ENCODE measurements around the gene KCNN3.

The KCNN3 gene

GRCh38 chr1:154741741-154742495, 128.2 kb downstream of the KCNN3 start:
- Histone ChIP-seq H2AFZ (ENCODE audit: low read depth, low read length) (no peak overlapping the region), H3K4me1 (ENCODE audit: insufficient read depth, low read length) (peaks cover 16% of the 10 kb centered on the region), H3K4me3 (ENCODE audit: low read length) (no peak overlapping the region), H3K27me3 (ENCODE audit: insufficient read depth, low read length) (no peaks in the 10 kb centered on the region), H3K9me3 (ENCODE audit: low read length) (no peaks in the 10 kb centered on the region), H3K36me3 (ENCODE audit: insufficient read depth, low read length) (no peaks in the 10 kb centered on the region)

GRCh38 chr1:154741327-154741726, 128.8 kb downstream of the KCNN3 start:
- Histone ChIP-seq H3K4me1 (ENCODE audit: insufficient read depth, low read length) (peaks cover 13% of the 10 kb centered on the region), H3K4me3 (ENCODE audit: low read length) (no peak overlapping the region), H3K36me3 (ENCODE audit: insufficient read depth, low read length) (no peaks in the 10 kb centered on the region), H2AFZ (ENCODE audit: low read depth, low read length) (no peak overlapping the region), H3K27me3 (ENCODE audit: insufficient read depth, low read length) (no peaks in the 10 kb centered on the region), H3K9me3 (ENCODE audit: low read length) (no peaks in the 10 kb centered on the region)

DNA sequence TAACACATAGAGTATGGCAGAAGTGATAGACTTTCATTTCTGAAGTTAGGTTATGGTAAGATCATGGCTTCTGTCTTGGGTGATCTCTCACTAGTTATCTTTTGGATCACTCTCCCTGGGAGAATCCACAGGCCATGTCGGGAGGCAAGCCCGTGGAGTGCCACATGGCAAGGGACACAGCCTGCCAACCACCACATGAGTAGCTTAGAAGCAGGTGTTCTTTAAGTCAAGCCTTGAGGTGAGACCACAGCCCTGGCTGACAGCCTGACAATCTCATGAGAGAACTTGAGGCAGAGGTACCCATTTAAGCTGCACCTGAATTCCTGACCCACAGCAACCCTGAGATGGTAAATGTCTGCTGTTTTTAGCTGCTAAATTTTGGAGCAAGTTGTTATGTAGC, 130.4 kb downstream of the KCNN3 start:
- no peak overlapping the region for H2AFZ ChIP-seq (ENCODE audit: low read depth, low read length)
- no peaks in the 10 kb centered on the region for H3K36me3 ChIP-seq (ENCODE audit: insufficient read depth, low read length)
- H3K27me3 ChIP-seq (ENCODE audit: insufficient read depth, low read length) = no peaks in the 10 kb centered on the region
- H3K4me1 ChIP-seq (ENCODE audit: insufficient read depth, low read length) = peaks cover 14% of the 10 kb centered on the region
- H3K4me3 ChIP-seq (ENCODE audit: low read length) = no peak overlapping the region
- no peaks in the 10 kb centered on the region for H3K9me3 ChIP-seq (ENCODE audit: low read length)

GRCh38 chr1:154736841-154737240, 133.2 kb downstream of the KCNN3 start:
- H3K27me3 ChIP-seq (ENCODE audit: insufficient read depth, low read length) = no peaks in the 10 kb centered on the region
- H3K4me3 ChIP-seq (ENCODE audit: low read length) = no peak overlapping the region
- no peak overlapping the region for H2AFZ ChIP-seq (ENCODE audit: low read depth, low read length)
- H3K4me1 ChIP-seq (ENCODE audit: insufficient read depth, low read length) = peaks cover 8% of the 10 kb centered on the region
- H3K36me3 ChIP-seq (ENCODE audit: insufficient read depth, low read length) = no peaks in the 10 kb centered on the region
- H3K9me3 ChIP-seq (ENCODE audit: low read length) = no peaks in the 10 kb centered on the region

DNA sequence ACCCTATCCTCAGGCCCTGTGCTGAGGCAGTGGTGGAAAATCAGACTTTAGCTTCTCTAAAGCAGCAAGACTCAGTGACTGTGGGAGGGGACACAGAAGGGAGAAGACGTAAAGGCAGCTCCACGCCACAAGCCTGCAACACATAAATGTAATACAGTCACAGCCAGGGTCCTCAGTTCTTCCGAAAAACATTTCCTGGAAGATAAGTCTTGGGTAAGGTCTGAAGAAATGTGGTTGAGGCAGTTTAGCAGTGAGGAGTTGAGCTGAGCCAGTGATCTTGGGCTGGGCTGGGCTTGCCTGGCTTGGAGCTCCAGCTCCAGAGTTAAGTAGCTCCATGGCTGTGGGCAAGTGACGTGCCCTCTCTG, 134.3 kb downstream of the KCNN3 start:
- Histone ChIP-seq H3K9me3 (ENCODE audit: low read length) (no peaks in the 10 kb centered on the region), H2AFZ (ENCODE audit: low read depth, low read length) (no peak overlapping the region), H3K4me1 (ENCODE audit: insufficient read depth, low read length) (peaks cover 14% of the 10 kb centered on the region), H3K27me3 (ENCODE audit: insufficient read depth, low read length) (no peaks in the 10 kb centered on the region), H3K4me3 (ENCODE audit: low read length) (no peak overlapping the region), H3K36me3 (ENCODE audit: insufficient read depth, low read length) (no peaks in the 10 kb centered on the region)

DNA sequence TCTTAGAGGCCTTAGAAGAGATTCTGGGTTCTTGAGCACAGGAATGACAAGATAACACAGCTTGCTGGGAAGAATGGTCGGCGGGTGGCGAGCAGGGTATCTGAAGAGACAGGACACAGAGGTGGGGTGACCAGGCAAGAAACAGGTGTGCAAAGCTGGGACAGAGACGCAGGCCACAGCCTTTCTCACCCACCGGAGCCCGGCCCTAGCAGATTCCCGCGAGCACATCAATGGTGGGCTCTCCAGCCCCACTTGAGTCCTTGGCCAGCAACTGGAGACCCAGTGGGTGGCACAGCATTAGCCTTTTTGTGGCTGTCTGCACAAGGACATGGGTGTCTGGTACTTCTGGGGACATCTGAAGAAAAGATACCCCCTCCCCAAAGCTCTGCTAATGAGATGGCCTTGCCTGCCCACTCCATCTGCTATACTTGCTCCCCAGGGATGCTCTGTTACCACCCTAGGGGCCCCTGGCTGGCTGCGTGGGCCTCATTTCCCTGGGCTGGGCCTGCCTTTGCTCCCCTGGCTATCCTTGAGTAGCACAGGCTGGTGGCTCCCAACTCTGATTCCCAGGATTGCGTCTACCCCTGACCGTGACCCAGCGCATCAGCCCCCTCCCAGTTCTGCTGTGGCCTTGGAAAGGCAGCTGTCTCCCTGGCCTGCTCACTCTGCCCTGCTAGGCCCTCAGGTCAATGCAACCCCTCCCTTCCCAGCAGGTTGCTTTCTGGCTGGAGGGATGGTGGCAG, 134.8 kb downstream of the KCNN3 start:
- Histone ChIP-seq H3K36me3 (ENCODE audit: insufficient read depth, low read length) (no peaks in the 10 kb centered on the region), H3K4me3 (ENCODE audit: low read length) (no peak overlapping the region), H3K27me3 (ENCODE audit: insufficient read depth, low read length) (no peaks in the 10 kb centered on the region), H3K4me1 (ENCODE audit: insufficient read depth, low read length) (peaks cover 18% of the 10 kb centered on the region), H2AFZ (ENCODE audit: low read depth, low read length) (no peak overlapping the region), H3K9me3 (ENCODE audit: low read length) (no peaks in the 10 kb centered on the region)

- H3K9me3 ChIP-seq (ENCODE audit: low read length) = no peaks in the 10 kb centered on the region
- H3K4me3 ChIP-seq (ENCODE audit: low read length) = no peak overlapping the region
Observed at GRCh38 chr1:154733621-154734020, 136.5 kb downstream of the KCNN3 start.

GRCh38 chr1:154730986-154731489, 139.0 kb downstream of the KCNN3 start:
- H3K9me3 ChIP-seq (ENCODE audit: low read length) = no peaks in the 10 kb centered on the region

More at GRCh38 chr1:154733621-154734020, 136.5 kb downstream of the KCNN3 start:
- H3K27me3 ChIP-seq (ENCODE audit: insufficient read depth, low read length) = no peaks in the 10 kb centered on the region
- no peak overlapping the region for H2AFZ ChIP-seq (ENCODE audit: low read depth, low read length)
- peaks cover 28% of the 10 kb centered on the region for H3K4me1 ChIP-seq (ENCODE audit: insufficient read depth, low read length)
- H3K36me3 ChIP-seq (ENCODE audit: insufficient read depth, low read length) = no peaks in the 10 kb centered on the region

GRCh38 chr1:154730259-154730658, 139.8 kb downstream of the KCNN3 start:
- Histone ChIP-seq H3K9me3 (ENCODE audit: low read length) (no peaks in the 10 kb centered on the region), H3K27me3 (ENCODE audit: insufficient read depth, low read length) (no peaks in the 10 kb centered on the region), H3K4me1 (ENCODE audit: insufficient read depth, low read length) (peaks cover 37% of the 10 kb centered on the region), H3K4me3 (ENCODE audit: low read length) (no peak overlapping the region), H3K36me3 (ENCODE audit: insufficient read depth, low read length) (no peaks in the 10 kb centered on the region), H2AFZ (ENCODE audit: low read depth, low read length) (no peak overlapping the region)

More at GRCh38 chr1:154730986-154731489, 139.0 kb downstream of the KCNN3 start:
- Histone ChIP-seq H2AFZ (ENCODE audit: low read depth, low read length) (no peak overlapping the region), H3K27me3 (ENCODE audit: insufficient read depth, low read length) (no peaks in the 10 kb centered on the region), H3K4me1 (ENCODE audit: insufficient read depth, low read length) (peaks cover 44% of the 10 kb centered on the region), H3K4me3 (ENCODE audit: low read length) (no peak overlapping the region), H3K36me3 (ENCODE audit: insufficient read depth, low read length) (no peaks in the 10 kb centered on the region)

GRCh38 chr1:154729577-154729976, 140.5 kb downstream of the KCNN3 start:
- Histone ChIP-seq H2AFZ (ENCODE audit: low read depth, low read length) (no peak overlapping the region), H3K36me3 (ENCODE audit: insufficient read depth, low read length) (no peaks in the 10 kb centered on the region), H3K27me3 (ENCODE audit: insufficient read depth, low read length) (no peaks in the 10 kb centered on the region), H3K4me3 (ENCODE audit: low read length) (no peak overlapping the region), H3K4me1 (ENCODE audit: insufficient read depth, low read length) (peaks cover 36% of the 10 kb centered on the region), H3K9me3 (ENCODE audit: low read length) (no peaks in the 10 kb centered on the region)

- Histone ChIP-seq H3K27me3 (ENCODE audit: insufficient read depth, low read length) (no peaks in the 10 kb centered on the region), H3K4me3 (ENCODE audit: low read length) (no peak overlapping the region), H2AFZ (ENCODE audit: low read depth, low read length) (no peak overlapping the region), H3K4me1 (ENCODE audit: insufficient read depth, low read length) (peaks cover 41% of the 10 kb centered on the region), H3K36me3 (ENCODE audit: insufficient read depth, low read length) (no peaks in the 10 kb centered on the region), H3K9me3 (ENCODE audit: low read length) (no peaks in the 10 kb centered on the region)
Observed at GRCh38 chr1:154729031-154729442, 141.0 kb downstream of the KCNN3 start.

- Histone ChIP-seq H3K4me3 (ENCODE audit: low read length) (no peak overlapping the region), H3K4me1 (ENCODE audit: insufficient read depth, low read length) (peaks cover 45% of the 10 kb centered on the region), H3K9me3 (ENCODE audit: low read length) (no peaks in the 10 kb centered on the region), H2AFZ (ENCODE audit: low read depth, low read length) (no peak overlapping the region), H3K27me3 (ENCODE audit: insufficient read depth, low read length) (no peaks in the 10 kb centered on the region), H3K36me3 (ENCODE audit: insufficient read depth, low read length) (no peaks in the 10 kb centered on the region)
Observed at GRCh38 chr1:154726896-154727753, 143.0 kb downstream of the KCNN3 start.

DNA sequence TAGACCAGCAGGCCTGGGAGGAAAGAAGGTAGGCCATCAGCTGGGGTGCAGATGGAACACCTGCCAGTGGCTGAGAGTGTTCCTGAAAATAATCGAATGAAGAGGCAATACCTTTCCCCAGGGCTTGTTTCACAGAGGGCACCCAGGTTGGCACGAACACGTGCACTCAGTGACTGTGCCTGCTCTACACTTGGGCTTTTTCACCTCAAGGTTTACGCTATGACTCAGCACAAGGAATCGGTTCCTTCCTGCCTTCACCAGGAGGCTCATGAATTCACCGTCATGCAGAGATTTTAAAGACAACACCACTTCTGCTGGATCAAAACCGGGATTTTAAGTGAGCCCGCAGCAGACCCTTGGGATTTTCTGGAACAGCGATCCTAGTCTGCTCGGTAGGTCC, 143.6 kb downstream of the KCNN3 start:
- H3K4me3 ChIP-seq (ENCODE audit: low read length) = no peak overlapping the region
- no peaks in the 10 kb centered on the region for H3K27me3 ChIP-seq (ENCODE audit: insufficient read depth, low read length)
- H3K9me3 ChIP-seq (ENCODE audit: low read length) = no peaks in the 10 kb centered on the region
- H2AFZ ChIP-seq (ENCODE audit: low read depth, low read length) = no peak overlapping the region
- H3K4me1 ChIP-seq (ENCODE audit: insufficient read depth, low read length) = peaks cover 45% of the 10 kb centered on the region
- H3K36me3 ChIP-seq (ENCODE audit: insufficient read depth, low read length) = no peaks in the 10 kb centered on the region

All from neuron (in vitro differentiated cells).